ENCODE measurements around the gene MICAL2. TPM values are rescaled to one million over a fixed set of nuclear protein-coding genes. Genes with fewer than 3 reads are reported as not detected.

MICAL2 gene
- total and polyA plus RNA-seq, 2 donors (not counting 3 experiments of a cell fraction or from before 2014, with no cell fraction given) = 67.6 to 200 TPM

DNA sequence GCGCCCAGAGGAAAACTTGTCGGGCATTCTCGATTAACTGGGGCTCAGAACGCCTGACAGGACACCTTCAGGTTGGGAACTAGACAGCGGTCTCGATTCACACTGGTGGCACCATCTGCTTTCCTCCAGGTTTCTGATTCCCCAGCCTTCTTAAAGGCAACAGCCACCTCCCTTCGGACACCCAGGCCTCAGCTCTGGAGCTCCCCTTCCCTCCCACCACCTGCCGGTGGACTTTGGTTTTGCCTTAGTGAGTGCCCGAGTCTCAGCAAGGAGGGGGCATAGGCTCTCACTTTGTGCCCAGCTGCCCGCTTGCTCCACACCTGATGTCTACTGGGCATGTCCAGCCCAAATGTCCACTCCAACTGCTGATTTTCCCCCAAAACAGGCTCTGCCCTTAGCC lies 156.6 kb downstream of the MICAL2 start:
- Histone ChIP-seq H3K36me3 (ENCODE audit: control insufficient read depth in 2 of 2, extremely low read depth in 1 of 2, insufficient read depth in 2 of 2, low read length in 2 of 2) (peaks cover 6 to 8% of the 10 kb centered on the region in 2 experiments), H3K4me2 (ENCODE audit: insufficient read depth, low read length) (no peak overlapping the region), H3K4me1 (ENCODE audit: control insufficient read depth, extremely low read depth, insufficient read depth, low read length) (peaks cover 21% of the 10 kb centered on the region), H3K4me3 (replicated peaks in 1 of 3; ENCODE audit: insufficient read depth in 1 of 3, low read depth in 1 of 3, low read length in 3 of 3) (no peak overlapping the region), H3K27ac (ENCODE audit: insufficient read depth, low read depth, low read length) (no peak overlapping the region), H4K20me1 (replicated peaks; ENCODE audit: control insufficient read depth, extremely low read depth, insufficient read depth, low read length) (no peaks in the 10 kb centered on the region), H3K9me1 (replicated peaks; ENCODE audit: control insufficient read depth, extremely low read depth, insufficient read depth, low read length) (no peaks in the 10 kb centered on the region), H2AFZ (ENCODE audit: low read depth, low read length) (no peak overlapping the region), H3K9me3 (replicated peaks; ENCODE audit: control insufficient read depth, insufficient read depth, low read length) (no peaks in the 10 kb centered on the region), H3K27me3 (ENCODE audit: control insufficient read depth in 2 of 2, insufficient read depth in 2 of 2, low read length in 2 of 2) (no peaks in the 10 kb centered on the region), H3K9ac (replicated peaks; ENCODE audit: extremely low read depth, insufficient read depth, low read length) (no peak overlapping the region), H3K79me2 (ENCODE audit: control insufficient read depth, insufficient read depth, low read length) (no peaks in the 10 kb centered on the region)
- DNase-seq (ENCODE audit: low read depth, low spot score) = no peak
- TF ChIP-seq POLR2AphosphoS5 (IDR thresholded peaks at IDR 0.05; ENCODE audit: insufficient read depth, low read depth, low read length) (no peak), EZH2 (IDR thresholded peaks at IDR 0.05; ENCODE audit: borderline replicate concordance, low read depth, low read length, severe bottlenecking) (no peak), POLR2A (IDR thresholded peaks at IDR 0.05; ENCODE audit: low read depth, low read length) (no peak), GATA2 (IDR thresholded peaks at IDR 0.05; ENCODE audit: insufficient read depth, insufficient read length, low read depth, low read length) (no peak), MYC (IDR thresholded peaks at IDR 0.05; ENCODE audit: low read depth, low read length) (no peak)
- TF ChIP-seq, protein P1, sequence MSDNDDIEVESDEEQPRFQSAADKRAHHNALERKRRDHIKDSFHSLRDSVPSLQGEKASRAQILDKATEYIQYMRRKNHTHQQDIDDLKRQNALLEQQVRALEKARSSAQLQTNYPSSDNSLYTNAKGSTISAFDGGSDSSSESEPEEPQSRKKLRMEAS (IDR thresholded peaks at IDR 0.05; ENCODE audit: insufficient read depth, insufficient read length) = no peak
- TF ChIP-seq, protein P2, sequence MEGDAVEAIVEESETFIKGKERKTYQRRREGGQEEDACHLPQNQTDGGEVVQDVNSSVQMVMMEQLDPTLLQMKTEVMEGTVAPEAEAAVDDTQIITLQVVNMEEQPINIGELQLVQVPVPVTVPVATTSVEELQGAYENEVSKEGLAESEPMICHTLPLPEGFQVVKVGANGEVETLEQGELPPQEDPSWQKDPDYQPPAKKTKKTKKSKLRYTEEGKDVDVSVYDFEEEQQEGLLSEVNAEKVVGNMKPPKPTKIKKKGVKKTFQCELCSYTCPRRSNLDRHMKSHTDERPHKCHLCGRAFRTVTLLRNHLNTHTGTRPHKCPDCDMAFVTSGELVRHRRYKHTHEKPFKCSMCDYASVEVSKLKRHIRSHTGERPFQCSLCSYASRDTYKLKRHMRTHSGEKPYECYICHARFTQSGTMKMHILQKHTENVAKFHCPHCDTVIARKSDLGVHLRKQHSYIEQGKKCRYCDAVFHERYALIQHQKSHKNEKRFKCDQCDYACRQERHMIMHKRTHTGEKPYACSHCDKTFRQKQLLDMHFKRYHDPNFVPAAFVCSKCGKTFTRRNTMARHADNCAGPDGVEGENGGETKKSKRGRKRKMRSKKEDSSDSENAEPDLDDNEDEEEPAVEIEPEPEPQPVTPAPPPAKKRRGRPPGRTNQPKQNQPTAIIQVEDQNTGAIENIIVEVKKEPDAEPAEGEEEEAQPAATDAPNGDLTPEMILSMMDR (IDR thresholded peaks at IDR 0.05; ENCODE audit: extremely low read depth in 1 of 2, insufficient read depth in 1 of 2, low read depth in 1 of 2, low read length in 2 of 2) = no peak
- intact Hi-C loops (cut with micrococcal nuclease) = no loop called here
- FAIRE-seq = no peak
- no TSS peak for BruUV-seq (replicated peaks)
- dilution Hi-C loops (cut with MboI; ENCODE audit: extremely low pct_ligation_motif_present, low sequenced_read_pairs) = no loop called here
- ChIA-PET CTCF (interaction anchor here (1.3 to 2.7 kb wide), 2 partner anchors 14 to 15 kb away, joined by 4 to 6 read pairs; no protein-coding TSS in a partner anchor), POLR2A (no interaction called here)

Measured in endothelial cell of umbilical vein (primary cell).